Measurements from ENCODE around the gene KCTD11.
"Not testable (repeated sequence)": the region's sequence is repeated elsewhere in the genome, so short reads cannot be mapped to it uniquely, and the experiment has no call there.

Gene KCTD11

GRCh38 chr17:7322520-7323194 is 29.3 kb upstream of the KCTD11 start:
- DNase-seq (ENCODE audit: low read depth in 2 of 2), result no peak

GRCh38 chr17:7323731-7324437 is 28.1 kb upstream of the KCTD11 start:
- peak; percentile 56 to 63 for DNase-seq (ENCODE audit: low read depth in 2 of 2)

DNA sequence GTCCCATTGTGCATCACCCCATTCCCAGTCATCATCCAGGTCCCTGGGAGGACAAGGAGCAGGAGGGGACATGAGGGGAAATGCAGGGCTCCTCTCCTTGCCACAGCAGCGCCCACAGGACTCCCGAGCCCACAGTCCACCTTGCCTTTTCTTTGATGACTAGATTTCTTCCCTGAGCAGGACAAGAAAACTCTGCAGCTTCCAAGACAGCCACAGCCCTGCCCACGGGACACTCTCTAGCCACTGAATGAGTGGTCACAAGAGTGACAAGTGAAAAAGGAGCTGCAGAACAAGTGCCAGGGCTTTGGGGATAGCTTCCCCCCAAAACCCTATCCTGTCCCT is 27.6 kb upstream of the KCTD11 start:
- no peak for DNase-seq (ENCODE audit: low read depth in 2 of 2)

DNA sequence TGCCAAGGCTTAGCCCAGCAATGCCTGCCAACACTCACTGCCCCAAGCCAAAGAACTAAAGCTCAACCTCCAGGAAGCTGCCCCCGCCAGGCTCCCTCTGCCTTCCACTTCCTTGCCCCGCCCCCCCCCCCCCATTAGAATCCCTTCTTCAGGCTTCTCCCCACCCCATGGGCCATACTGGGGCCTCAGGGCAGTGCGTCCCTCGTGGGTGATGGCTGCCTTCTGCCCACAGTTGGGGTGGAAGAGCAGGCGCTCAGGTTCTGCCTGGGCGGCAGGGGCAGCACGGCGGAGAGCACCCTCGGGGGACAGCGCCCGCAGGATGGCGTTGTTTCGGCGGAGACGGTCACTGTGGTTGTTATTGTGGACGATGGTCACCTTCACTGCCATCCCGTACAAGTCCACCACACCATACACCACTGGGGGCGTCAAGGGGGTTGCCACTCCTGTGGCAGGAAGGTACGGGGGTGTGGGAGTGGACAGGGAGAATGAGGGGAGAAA is 26.9 kb upstream of the KCTD11 start:
- DNase-seq (ENCODE audit: low read depth in 2 of 2), result no peak

DNA sequence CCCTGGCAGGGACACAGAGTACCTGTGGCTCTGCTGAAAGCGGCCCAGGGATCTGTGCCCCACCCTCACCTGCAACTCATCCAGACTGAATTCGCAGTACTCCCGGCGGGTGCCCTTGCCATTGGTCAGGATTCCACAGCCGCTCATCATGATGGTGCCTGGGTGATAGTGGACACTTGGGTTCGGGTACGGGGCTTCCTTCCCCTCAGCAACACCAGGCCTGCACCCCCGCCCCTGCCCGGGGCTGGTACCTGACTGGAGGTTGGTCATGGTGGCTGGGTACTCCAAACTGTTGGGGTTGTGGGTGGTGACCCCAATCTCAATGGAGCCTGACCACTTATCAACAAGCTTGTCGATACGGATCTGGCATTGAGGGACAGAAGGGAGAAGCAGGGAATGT is 25.8 kb upstream of the KCTD11 start:
- no peak for DNase-seq (ENCODE audit: low read depth in 2 of 2)

DNA sequence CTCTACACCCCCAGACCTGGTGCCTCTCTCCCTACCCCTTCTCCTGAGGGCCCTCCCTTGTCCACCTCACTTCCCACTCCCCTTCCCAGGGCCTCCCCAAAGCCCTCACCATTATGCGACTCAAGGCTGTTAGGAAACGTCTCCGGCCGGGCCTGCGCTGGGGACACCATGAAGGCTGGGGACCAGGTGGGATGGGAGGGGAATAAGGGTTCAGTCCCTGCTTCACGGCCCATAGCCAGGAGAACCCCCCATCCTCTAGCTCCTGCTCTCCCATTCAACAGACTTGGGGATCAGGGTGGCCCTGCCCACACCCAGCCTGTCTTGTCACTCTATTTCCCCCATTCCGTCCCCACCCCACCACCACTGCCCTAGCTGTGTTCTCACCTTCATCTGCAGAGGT is 24.9 kb upstream of the KCTD11 start:
- DNase-seq (ENCODE audit: low read depth in 2 of 2), result no peak

DNA sequence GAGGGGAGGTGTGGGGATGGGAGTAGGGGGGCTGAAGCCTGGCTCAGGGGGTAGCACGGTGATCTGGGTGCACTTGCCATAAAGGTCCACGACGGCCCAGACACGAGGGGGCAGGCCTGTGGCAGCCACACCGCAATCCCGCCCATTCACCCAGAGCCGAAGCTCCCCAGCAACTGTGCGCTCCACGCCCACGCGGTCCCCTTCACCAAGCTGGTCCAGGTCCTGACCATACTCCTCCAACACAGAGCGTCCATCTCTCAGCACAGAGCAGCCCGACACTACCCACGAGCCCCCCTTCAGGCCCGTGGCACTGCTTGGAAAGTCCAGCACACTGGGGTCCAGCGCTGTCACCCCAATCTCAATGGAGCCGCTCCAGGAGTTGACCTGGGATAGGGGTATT is 24.5 kb upstream of the KCTD11 start:
- DNase-seq (ENCODE audit: low read depth in 2 of 2), result no peak

GRCh38 chr17:7328009-7328408 is 24.0 kb upstream of the KCTD11 start:
- DNase-seq (ENCODE audit: low read depth in 2 of 2), result no peak

- no peak for DNase-seq (ENCODE audit: low read depth in 2 of 2)
These were observed 23.1 kb upstream of the KCTD11 start, which contains the start of gene NEURL4 for GRCh38 chr17:7328840-7329373. Gene NEURL4, minus strand, starts transcription at chr17:7329335. Its CDS starts 23 bp downstream, at chr17:7329312.

- DNase-seq (ENCODE audit: low read depth in 2 of 2), result peak; percentile 90 to 91
These were observed 22.5 kb upstream of the KCTD11 start for GRCh38 chr17:7329374-7329996.

- DNase-seq (ENCODE audit: low read depth in 2 of 2), result peak; percentile 58 to 79
These were observed 21.8 kb upstream of the KCTD11 start for GRCh38 chr17:7329997-7330637.

DNA sequence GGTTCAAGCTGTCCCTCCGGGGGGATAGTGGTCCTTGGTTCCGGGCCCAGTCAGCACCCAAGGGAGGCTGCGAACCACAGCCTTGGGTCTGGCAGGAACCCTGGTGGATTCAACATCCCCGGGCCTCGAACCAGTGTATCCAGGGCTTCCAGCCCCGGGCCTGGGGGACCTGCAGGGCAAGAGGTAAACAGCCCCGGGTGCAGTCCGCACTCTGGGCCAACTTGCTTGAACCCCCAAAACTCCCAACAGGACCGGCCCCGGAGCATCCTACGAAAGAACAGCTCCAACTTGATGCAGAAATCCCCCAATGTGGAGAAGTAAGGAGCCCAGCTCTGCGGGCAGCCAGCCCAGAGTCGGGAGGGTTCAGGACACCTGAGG is 21.3 kb upstream of the KCTD11 start:
- DNase-seq (ENCODE audit: low read depth in 2 of 2), result no peak

DNA sequence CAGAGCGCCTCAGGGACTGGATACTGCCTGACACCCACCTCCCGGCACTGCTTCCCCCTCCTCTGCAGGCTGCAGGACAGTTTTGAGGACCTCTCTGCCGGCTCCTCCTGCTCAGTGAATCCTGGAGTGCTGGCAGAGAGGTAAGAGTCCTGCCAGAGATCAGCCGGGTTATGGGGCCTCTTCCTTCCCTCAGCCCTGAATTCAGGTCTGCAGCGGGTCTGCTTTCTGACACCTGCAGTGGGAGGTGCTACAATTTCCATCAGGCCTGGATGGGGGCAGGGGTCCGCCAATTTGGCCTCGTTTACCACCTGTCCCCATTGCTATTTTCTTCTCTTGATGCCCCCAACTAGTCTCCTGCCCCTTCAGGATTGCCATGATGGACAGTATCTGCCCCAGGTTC is 19.9 kb upstream of the KCTD11 start:
- no peak for DNase-seq (ENCODE audit: low read depth in 2 of 2)

- not testable (repeated sequence) for DNase-seq (ENCODE audit: low read depth in 2 of 2)
These were observed 19.3 kb upstream of the KCTD11 start for GRCh38 chr17:7332600-7333069.

GRCh38 chr17:7334938-7335538 is 16.9 kb upstream of the KCTD11 start:
- DNase-seq (ENCODE audit: low read depth in 2 of 2), result no peak

DNA sequence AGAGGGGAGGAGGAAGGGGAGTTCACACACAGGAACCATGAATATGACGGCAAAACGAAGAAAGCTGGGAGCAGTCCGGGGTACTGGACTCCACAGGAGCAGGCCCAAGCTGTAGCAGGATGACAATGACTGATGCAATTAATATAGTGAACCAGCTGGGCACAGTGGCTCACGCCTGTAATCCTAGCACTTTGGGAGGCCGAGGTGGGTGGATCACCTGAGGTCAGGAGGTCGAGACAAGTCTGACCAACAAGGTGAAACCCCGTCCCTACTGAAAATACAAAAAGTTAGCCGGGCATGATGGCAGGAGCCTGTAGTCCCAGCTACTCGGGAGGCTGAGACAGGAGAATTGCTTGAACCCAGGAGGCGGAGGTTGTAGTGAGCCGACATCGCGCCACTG is 16.2 kb upstream of the KCTD11 start:
- DNase-seq (ENCODE audit: low read depth in 2 of 2), result not testable (repeated sequence)

DNA sequence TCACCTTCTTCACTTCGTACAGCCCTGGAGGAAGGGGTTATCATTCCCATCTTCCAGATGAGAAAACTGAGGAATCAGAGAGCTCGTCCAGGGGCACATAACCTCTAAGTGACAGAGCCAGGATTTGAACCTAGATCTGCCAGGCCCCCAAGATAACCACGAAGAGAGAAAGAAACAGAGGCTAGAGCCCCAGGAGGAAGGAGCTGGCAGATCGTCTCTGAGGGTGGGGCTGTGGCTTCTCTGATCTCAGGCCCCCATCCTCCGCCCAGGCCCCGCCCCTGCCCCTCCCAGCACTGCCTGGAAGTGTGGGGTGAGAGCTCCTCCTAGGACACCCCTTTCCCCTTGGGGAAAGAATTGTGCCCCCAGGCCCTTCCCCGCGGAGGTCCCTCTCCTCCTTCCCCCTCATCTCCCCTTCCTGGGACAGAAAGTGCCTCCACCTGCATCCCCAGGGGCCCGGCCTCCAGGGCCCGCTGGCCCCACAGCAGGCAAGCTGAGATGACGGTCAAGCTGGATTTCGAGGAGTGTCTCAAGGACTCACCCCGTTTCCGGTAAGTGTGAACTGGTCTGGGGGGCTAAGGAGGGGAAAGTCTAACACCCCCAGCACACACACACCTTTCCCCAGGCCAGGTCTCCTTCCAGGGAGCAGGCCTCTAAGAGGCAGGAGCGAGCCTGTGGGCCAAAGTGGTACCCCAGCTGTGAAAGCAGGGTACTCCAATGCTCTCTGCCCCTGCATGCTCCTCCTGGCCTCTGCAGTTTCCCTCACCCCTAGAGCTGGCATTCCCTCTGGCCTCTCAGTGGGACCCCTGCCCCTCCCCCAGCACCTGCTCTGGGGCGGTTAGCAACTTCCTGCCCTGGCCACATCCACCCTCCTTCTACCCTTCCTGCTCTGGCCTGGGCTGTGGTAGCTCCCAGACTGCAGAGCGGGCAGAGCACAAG is 15.5 kb upstream of the KCTD11 start, which contains the start of gene ACAP1:
Gene ACAP1 (plus strand): TSS at position 290 of the 936 bp plus-strand sequence. CDS start 206 bp downstream, at position 496.
- DNase-seq (ENCODE audit: low read depth in 2 of 2), result peak; percentile 79 to 80

DNA sequence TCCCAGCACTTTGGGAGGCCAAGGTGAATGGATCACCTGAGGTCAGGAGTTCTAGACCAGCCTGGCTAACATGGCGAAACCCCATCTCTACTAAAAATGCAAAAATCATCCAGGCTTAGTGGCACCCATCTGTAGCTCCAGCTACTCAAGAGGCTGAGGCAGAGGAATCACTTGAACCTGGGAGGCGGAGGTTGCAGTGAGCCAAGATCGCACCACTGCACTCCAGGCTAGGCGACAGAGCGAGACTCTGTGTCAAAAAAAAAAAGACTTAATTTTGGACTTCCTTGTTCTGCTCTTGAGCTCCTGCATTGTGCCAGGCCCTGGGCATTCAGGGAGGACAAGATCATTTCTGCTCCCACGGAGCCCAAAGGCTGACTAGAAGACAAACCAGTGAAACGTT is 14.4 kb upstream of the KCTD11 start:
- DNase-seq (ENCODE audit: low read depth in 2 of 2), result not testable (repeated sequence)

GRCh38 chr17:7340179-7340578 is 11.8 kb upstream of the KCTD11 start:
- no peak for DNase-seq (ENCODE audit: low read depth in 2 of 2)

DNA sequence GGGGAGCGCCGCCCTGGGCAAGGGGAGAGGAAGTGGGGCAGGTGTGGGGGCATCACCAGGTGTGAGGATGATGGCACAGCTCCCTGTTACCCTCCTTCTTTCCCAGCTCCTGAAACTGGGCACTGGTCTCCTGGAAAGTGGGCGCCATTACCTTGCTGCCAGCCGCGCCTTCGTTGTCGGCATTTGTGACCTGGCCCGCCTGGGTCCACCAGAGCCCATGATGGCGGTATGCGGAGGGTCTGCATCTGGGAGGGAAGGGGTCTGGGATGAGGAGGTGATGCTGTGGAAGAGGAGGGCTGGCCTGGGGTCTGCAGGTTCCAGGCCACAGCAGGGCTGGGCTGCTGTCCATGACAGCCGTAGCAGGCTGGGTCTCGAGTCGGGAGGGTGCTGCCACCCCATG is 10.1 kb upstream of the KCTD11 start:
- DNase-seq (ENCODE audit: low read depth in 2 of 2), result no peak
